Neural cell (in vitro differentiated cells): ENCODE data around the gene CRYGS.

Source experiments
- CTCF ChIP-seq: fragments of 450-650 bp; IDR thresholded peaks from 2 replicates; pipeline ENCODE4 v1.5.1; 2014; ENCODE audit warnings: antibody characterized with exemption, mild to moderate bottlenecking, moderate library complexity; ENCODE audit not compliant: poor library complexity, severe bottlenecking
- POLR2AphosphoS5 ChIP-seq: IDR thresholded peaks from 2 replicates; pipeline ENCODE4 v1.6.1; 2012
- REST ChIP-seq: IDR thresholded peaks from 2 replicates; pipeline ENCODE4 v1.6.1; 2012; ENCODE audit warnings: borderline replicate concordance
- SMC3 ChIP-seq: fragments of 450-650 bp; conservative IDR thresholded peaks from 2 replicates; pipeline ENCODE4 v1.6.1; 2014; ENCODE audit warnings: antibody characterized with exemption, mild to moderate bottlenecking, moderate library complexity; ENCODE audit not compliant: poor library complexity

DNA sequence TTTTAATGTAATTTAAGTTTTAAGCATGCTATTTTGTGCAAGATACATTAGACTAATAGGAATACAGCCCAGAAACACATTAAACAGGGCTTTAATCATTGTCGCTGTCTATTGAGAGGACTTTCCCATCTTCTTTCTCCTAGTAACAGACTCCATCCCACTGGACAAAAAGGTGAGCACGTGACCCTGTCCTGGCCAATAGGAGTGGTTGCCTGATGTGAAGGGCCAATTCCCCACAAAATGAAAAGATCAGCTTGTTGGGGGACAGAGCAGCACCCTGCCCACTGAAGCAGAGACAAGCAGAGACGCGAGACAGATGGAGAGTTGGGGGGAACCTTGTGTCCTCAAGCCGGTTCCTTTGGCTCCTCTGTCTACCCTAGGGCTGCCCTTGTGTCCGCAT lies 21.2 kb downstream of the CRYGS start:
- TF ChIP-seq CTCF (no peak), POLR2AphosphoS5 (no peak), REST (no peak), SMC3 (no peak)
